BLaER1 (cell line): ENCODE data around the gene PRKCI.
"Not testable (repeated sequence)": the region's sequence is repeated elsewhere in the genome, so short reads cannot be mapped to it uniquely, and the experiment has no call there.

ENCODE experiments used
- H3K27ac ChIP-seq: shearing (Covaris generic); formaldehyde crosslinking; 2 replicates; pipeline ENCODE4 v1.8.1; 2022
- H3K27me3 ChIP-seq: shearing (Covaris generic); formaldehyde crosslinking; 2 replicates; pipeline ENCODE4 v1.8.1; 2022
- H3K36me3 ChIP-seq: shearing (Covaris generic); formaldehyde crosslinking; 2 replicates; pipeline ENCODE4 v1.8.1; 2022
- H3K4me1 ChIP-seq: shearing (Covaris generic); formaldehyde crosslinking; 2 replicates; pipeline ENCODE4 v1.8.1; 2022
- H3K4me2 ChIP-seq: shearing (Covaris generic); formaldehyde crosslinking; 2 replicates; pipeline ENCODE4 v1.8.1; 2022
- H3K4me3 ChIP-seq: shearing (Covaris generic); formaldehyde crosslinking; 2 replicates; pipeline ENCODE4 v1.8.1; 2022
- H3K9ac ChIP-seq: shearing (Covaris generic); formaldehyde crosslinking; 2 replicates; pipeline ENCODE4 v1.8.1; 2022
- H3K9me3 ChIP-seq: shearing (Covaris generic); formaldehyde crosslinking; 2 replicates; pipeline ENCODE4 v1.8.1; 2022
- H4K20me1 ChIP-seq: shearing (Covaris generic); formaldehyde crosslinking; 2 replicates; pipeline ENCODE4 v1.8.1; 2022
- Cebpa-rat ChIP-seq: shearing (Covaris generic); IDR thresholded peaks from 2 replicates; pipeline ENCODE4 v1.8.1; 2022

Gene PRKCI

GRCh38 chr3:170331143-170331542 is 108.9 kb downstream of the PRKCI start:
- H4K20me1 ChIP-seq, result no peaks in the 10 kb centered on the region
- H3K4me2 ChIP-seq, result no peak overlapping the region
- no peaks in the 10 kb centered on the region for H3K27me3 ChIP-seq
- no peak overlapping the region for H3K27ac ChIP-seq
- no peak for TF ChIP-seq Cebpa-rat
- H3K4me1 ChIP-seq, result peaks cover 6% of the 10 kb centered on the region; the same call in 1 of the 2 replicates
- H3K9me3 ChIP-seq, result peaks cover 22% of the 10 kb centered on the region
- no peak overlapping the region for H3K9ac ChIP-seq
- no peaks in the 10 kb centered on the region for H3K36me3 ChIP-seq
- no peak overlapping the region for H3K4me3 ChIP-seq

DNA sequence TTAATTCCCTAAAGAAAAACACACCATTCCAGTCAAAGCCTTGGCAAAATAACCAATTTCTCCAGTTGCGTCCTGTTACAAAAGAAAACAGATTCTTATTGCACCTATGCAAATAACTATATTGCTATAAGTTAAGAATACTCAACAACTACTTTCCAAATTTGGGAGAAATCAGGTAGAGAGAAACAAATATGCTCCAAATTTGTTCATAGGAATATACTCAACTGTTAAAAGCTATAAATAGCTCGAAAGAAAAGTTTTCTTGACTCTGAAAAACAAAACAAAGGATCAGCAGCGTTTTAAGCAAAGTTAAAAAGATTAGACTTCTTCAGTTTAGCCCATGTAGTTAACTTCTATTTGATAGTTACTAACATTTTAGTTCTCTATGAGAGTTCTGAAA is 115.2 kb downstream of the PRKCI start:
- Histone ChIP-seq H3K4me3 (no peak overlapping the region), H3K36me3 (no peaks in the 10 kb centered on the region), H3K27me3 (no peaks in the 10 kb centered on the region), H3K4me1 (no peaks in the 10 kb centered on the region), H3K27ac (no peak overlapping the region), H3K9ac (no peak overlapping the region), H3K4me2 (no peak overlapping the region), H4K20me1 (no peaks in the 10 kb centered on the region), H3K9me3 (peaks cover 58% of the 10 kb centered on the region)
- TF ChIP-seq Cebpa-rat, result no peak

DNA sequence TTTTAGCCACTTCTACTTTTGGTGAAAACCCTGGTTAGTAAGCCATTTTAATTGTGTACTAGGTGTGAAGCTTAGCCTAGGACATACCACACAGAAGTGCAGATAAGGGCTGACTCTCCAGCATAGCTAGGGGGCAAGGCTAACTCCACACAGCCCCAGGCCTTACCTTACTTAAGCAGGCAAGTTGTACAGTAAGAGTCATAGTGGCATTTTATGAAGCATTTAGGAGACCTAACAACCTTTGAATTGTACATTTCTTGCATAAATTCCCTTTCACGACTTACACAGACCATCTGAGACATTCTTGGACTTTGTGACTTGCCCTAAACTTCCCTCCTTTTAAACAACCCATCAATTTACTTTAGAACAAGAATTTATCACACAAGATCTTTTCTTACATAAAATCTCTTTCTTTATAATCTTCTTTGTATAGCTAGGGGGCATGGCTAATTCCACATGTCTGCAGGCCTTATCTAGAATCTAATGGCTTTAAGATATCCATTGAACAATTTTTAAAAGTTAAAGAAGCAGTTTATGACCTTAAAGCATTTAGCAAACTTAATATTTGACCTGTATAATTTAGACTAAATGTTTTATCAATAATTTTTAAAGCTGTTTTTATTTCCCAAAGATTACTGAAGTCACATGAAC is 116.6 kb downstream of the PRKCI start:
- Histone ChIP-seq H3K9ac (no peak overlapping the region), H3K4me2 (no peak overlapping the region), H3K36me3 (no peaks in the 10 kb centered on the region), H4K20me1 (no peaks in the 10 kb centered on the region), H3K27me3 (no peaks in the 10 kb centered on the region), H3K9me3 (peaks cover 65% of the 10 kb centered on the region), H3K4me1 (no peaks in the 10 kb centered on the region), H3K27ac (no peak overlapping the region), H3K4me3 (no peak overlapping the region)
- TF ChIP-seq Cebpa-rat, result no peak

DNA sequence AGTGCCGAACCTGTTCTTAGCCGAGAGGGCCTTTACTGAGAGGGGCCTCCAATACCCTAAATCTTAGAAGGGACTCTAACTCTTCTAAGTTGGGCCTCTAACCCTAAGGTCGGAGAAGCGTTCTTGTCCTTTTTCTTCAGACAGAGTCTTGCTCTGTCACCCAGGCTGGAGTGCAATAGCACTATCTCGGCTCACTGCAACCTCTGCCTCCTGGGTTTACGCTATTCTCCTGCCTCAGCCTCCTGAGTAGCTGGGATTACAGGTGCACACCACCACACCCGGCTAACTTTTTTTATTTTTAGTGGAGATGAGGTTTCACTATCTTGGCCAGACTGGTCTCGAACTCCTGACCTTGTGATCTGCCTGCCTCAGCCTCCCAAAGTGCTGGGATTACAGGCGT is 120.0 kb downstream of the PRKCI start:
- not testable (repeated sequence) for H3K27me3 ChIP-seq, H3K27ac ChIP-seq, H3K4me2 ChIP-seq, H3K9ac ChIP-seq, H4K20me1 ChIP-seq, H3K4me3 ChIP-seq, H3K36me3 ChIP-seq, H3K4me1 ChIP-seq
- peaks cover 56% of the 10 kb centered on the region for H3K9me3 ChIP-seq

DNA sequence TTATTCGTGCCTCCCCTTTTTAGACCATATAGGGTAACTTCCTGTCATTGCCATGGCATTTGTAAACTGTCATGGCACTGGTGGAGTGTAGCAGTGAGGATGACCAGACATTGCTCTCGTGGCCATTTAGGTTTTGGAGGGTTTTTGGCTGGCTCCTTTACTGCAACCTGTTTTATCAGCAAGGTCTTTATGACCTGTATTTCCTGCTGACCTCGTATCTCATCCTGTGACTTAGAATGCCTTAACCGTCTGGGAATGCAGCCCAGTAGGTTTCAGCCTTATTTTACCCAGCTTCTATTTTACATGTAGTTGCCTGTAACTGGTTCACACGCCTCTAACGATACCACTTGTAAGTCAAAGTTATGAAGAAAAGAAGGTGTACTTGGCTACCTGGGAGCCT is 121.6 kb downstream of the PRKCI start:
- H3K27ac ChIP-seq, H3K9ac ChIP-seq, H3K27me3 ChIP-seq, H4K20me1 ChIP-seq, H3K4me2 ChIP-seq, H3K4me3 ChIP-seq, H3K4me1 ChIP-seq, H3K36me3 ChIP-seq: not testable (repeated sequence)
- H3K9me3 ChIP-seq, result peaks cover 41% of the 10 kb centered on the region

DNA sequence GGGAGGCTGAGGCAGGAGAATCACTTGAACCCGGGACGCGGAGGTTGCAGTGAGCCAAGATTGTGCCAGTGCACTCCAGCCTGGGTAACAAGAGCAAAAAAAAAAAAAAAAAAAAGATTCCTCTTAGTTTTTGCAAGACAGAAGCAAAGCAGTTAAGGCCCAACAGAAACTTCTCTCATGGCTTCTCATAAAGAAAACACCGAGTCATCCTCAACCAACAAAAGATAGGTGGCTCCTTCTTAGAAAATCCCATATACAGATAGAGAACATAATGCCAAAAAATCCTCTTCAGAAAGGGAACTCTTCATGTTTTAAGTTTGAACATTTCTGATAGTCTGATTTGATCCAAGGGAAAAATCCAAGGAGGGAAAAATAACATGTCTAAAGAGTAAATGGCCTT is 122.7 kb downstream of the PRKCI start:
- Histone ChIP-seq H3K27me3 (no peaks in the 10 kb centered on the region), H3K27ac (no peak overlapping the region), H3K4me3 (no peak overlapping the region), H3K4me1 (peaks cover 19% of the 10 kb centered on the region), H3K9me3 (peaks cover 29% of the 10 kb centered on the region), H3K4me2 (no peak overlapping the region), H3K9ac (no peak overlapping the region), H4K20me1 (no peaks in the 10 kb centered on the region), H3K36me3 (no peaks in the 10 kb centered on the region)
- no peak for TF ChIP-seq Cebpa-rat

GRCh38 chr3:170346481-170347392 is 124.5 kb downstream of the PRKCI start:
- Histone ChIP-seq H3K9ac (no peak overlapping the region), H3K9me3 (peaks cover 13% of the 10 kb centered on the region; the same call in 1 of the 2 replicates), H3K4me2 (no peak overlapping the region), H3K27me3 (no peaks in the 10 kb centered on the region), H3K27ac (no peak overlapping the region), H3K4me3 (no peak overlapping the region), H4K20me1 (no peaks in the 10 kb centered on the region), H3K36me3 (no peaks in the 10 kb centered on the region), H3K4me1 (peaks cover 36% of the 10 kb centered on the region)
- no peak for TF ChIP-seq Cebpa-rat

GRCh38 chr3:170350515-170351413 is 128.5 kb downstream of the PRKCI start:
- Histone ChIP-seq H4K20me1 (no peaks in the 10 kb centered on the region), H3K9me3 (no peaks in the 10 kb centered on the region), H3K4me3 (peak overlapping the region; percentile 38), H3K27me3 (no peaks in the 10 kb centered on the region), H3K4me2 (peak overlapping the region; percentile 80), H3K27ac (peak overlapping the region; percentile 75), H3K9ac (peak overlapping the region; percentile 47), H3K36me3 (no peaks in the 10 kb centered on the region), H3K4me1 (peaks cover 75% of the 10 kb centered on the region)
- no peak for TF ChIP-seq Cebpa-rat

DNA sequence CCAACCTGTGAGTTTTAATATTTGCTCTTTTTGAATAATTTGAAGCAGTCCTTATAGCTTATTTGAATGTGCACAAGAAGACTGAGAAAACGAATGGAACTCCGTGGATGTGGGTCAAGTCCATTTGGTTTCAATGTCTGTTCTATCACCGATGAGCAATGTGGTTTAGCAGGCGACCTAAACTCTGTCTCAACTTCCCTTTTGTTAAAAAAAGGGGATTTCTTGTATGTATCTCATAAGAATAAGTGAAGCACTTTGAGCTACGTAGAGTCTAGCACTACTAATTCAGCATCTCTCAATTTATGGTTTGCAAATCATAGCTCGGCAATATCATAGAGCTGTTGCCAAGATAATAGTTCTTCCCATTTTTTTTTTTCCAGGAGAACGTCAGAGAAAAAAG is 130.7 kb downstream of the PRKCI start:
- H3K4me3 ChIP-seq, result no peak overlapping the region
- H3K27ac ChIP-seq, result no peak overlapping the region
- H3K4me1 ChIP-seq, result peaks cover 76% of the 10 kb centered on the region
- no peak for TF ChIP-seq Cebpa-rat
- H3K27me3 ChIP-seq, result no peaks in the 10 kb centered on the region
- H3K9ac ChIP-seq, result no peak overlapping the region
- H4K20me1 ChIP-seq, result no peaks in the 10 kb centered on the region
- H3K36me3 ChIP-seq, result no peaks in the 10 kb centered on the region
- H3K9me3 ChIP-seq, result no peaks in the 10 kb centered on the region
- peak overlapping the region; percentile 40 for H3K4me2 ChIP-seq
